A204.1 (cell line): ENCODE measurements around the gene INSYN2A.

ENCODE experiments used
- FAIRE-seq: peaks from 2 replicates; lab custom pipeline; 2012; peaks lifted over from hg19 to GRCh38; lab: Jason Lieb, UNC

The INSYN2A gene, protein sequence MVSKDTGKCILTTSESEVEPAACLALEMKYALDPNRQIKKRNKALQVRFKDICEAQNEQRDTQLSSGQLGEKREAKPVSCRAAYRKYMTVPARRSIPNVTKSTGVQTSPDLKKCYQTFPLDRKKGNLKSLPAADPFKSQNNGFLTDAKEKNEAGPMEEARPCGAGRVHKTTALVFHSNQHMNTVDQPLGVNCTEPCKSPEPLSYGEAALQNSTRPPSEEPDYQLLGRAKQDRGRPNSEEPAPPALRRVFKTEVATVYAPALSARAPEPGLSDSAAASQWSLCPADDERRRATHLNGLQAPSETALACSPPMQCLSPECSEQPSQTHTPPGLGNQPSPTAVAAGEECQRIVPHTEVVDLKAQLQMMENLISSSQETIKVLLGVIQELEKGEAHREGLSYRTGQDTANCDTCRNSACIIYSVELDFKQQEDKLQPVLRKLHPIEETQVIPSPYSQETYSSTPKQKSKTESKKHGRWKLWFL

DNA sequence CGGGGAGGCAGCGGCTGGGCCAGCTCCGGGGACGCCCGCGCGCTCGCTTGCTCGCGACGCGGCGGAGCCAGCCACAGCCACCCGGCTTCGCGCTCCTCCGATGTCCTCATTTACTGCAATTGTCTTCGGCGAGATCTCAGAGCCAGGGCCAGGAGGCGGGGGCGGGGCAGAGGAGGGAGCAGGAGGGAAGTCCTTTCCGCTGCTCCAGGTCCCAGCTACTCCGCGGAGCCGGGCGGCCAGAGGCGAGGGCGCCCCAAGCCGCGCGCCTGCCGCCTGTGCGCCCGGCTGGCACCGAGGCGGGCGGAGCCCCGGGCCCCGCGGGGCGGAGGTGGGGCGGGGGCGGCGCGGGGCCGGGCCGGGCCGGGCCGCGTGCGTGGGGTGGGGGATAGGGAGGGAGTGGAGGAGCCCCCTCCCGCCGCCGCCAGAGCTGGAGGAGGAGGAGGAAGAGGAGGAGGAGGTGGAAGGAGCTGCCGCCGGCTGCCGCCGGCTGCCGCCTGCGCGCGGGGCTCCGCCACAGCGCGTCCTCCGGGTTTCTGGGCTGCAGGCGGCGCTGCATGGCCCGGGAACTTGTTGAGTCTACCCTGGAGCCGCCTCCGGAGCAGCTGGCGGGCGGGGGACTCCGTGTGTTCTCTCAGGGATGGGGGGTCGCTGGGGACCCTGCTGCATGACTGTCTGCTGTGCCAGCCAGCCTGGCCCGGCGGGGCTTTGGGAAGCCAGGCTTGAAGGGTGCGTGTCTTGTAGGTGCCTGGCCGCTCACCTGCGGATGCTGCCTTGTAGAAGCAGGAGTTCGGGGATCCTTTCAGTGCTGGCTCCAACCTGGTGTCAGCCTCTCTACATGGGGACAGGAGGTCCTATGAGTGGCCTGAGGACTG is at the start of gene INSYN2A:
Gene INSYN2A (minus strand): TSS at position 310 of the 872 bp plus-strand sequence. CDS start 20,196 bp downstream, outside the sequence.
- FAIRE-seq = no peak

DNA sequence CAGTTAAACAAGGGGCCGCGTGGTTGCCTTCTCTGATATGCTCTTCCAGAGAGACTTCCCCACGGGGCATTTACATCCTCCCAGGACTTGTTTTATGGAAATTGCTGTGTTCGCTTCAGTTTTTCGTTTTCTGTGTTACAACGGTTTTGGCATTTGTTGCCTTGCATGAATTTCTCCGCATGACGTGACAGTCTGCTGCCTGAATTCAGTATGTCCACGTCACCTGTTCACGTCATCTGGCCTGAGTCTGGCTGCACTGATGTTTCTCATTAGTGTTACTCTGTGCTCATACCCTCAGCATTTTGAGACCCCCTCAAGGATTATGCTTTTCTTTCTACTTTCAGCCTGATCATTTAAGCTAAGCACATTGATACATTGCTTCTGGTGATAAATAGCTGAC is 49.1 kb upstream of the INSYN2A start:
- no peak for FAIRE-seq

DNA sequence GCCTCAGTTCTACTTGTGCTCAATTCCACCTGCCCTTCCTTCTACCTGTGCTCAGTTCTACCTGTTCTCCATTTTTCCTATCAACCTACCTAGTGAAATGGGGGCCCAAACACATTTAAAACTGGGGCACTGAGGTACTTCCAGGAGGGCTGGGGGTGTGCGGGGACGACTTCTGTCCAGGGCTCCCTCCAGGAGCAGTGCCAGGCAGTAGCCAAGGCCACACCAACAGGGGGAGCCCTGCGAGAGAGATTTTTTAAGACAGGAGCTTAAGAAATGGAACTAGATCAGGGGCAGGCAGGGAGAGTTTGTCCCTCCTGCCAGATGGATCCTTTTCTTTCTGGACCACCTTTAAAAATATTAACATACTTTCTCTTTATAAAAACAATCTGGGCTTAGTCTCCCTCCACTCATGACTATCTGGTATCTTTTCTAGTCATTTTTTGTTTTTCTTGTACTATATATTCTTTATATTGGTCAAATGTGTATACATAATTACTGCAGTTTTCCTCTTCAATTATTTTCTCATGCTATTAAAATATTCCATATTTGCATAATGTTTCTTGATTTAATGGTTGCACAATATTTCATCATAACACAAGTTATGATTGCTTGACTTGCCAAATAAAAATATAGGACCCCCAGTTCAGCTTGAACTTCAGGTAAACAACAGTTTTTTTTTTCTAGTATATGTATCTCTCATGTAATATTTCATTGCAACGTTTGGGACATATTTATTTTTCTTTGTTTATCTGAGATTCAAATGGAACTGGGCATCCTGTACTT is 47.3 kb upstream of the INSYN2A start:
- no peak for FAIRE-seq

DNA sequence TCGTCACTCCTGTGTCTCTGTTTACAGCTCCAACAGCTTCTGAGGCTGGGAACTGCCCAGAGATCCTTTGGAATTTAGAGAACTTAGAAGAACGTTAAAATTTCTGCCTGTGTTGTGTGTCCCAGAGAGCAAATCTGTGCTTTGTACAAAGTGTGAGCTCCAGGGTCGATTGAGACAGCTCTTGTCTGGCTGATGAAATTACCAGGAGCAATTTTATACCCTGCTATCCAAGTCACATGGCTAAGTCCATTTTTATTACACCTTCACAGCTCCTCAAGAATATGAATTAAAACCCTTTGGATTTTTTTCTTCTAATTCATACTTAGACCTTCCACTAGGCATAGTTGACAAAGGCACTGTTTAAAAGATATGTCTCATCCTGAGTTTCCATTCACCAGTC is 46.5 kb upstream of the INSYN2A start:
- FAIRE-seq = no peak

DNA sequence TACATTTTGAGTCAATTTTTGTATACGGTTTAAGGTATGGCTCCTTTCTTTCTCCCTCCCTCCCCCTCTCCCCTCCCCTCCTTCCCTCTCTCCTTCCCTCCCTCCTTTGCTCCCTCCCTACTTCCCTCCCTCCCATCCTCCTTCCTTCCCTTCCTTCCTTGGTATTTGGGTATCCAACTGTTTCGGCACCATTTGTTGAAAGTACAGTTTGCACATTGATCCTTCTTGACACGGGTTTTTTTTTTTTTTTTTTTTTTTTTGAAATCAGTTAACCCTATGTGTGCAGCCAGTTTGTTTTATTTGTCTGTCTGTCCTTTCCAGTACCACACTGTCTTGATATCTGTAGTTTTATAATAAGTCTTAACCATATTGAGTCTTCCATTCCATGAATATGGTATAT is 39.9 kb upstream of the INSYN2A start:
- FAIRE-seq = no peak

DNA sequence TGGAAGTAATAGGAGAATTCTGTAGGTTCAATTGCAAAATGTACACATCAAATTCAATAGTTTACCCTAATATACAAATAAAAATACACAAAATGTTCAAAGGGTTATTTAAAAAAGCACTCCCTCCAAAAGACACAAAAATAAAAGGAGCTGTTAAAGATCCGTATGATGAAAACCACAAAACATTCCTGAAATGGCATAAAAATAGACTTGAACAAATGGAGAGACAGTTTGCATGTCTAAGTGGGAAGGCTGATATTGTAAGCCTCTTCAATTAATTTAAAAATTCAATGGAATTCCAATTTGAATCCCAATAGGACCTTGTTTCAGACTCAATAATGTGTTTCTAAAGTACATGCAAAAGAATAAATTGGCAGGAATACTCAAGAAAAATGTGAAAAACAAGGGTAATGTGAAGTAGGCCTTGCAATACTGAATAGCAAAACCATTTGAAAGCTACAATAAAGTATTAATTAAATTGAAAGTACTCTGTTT is 38.0 kb upstream of the INSYN2A start:
- FAIRE-seq = no peak

DNA sequence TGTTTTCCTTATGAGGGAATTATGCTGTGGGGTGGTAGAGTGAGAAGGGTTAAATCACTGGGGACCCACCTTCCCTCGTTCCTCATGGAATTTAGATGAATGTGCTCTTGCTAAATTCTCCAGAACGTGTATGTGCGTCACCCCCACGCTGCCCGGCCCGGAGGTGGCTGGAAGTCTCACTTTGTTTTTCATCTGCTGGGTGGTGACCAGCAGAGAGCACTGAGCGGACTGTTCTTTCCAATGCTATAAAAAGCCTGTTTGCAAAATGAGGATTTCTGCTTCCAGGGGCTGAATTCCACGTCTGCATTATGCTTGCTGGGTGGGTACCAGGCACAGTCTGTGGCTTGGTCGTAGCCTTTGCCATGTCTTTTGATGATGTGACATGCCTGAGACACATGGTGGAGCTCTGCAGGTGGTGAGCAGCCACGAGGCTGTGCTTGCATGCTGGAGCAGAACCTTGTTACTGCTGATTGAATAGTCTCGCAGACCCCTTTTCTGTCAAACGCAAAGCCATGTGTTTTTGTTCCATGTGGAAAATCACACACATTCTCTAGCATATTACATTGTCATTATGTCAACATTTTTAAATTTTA is 31.9 kb upstream of the INSYN2A start:
- FAIRE-seq = no peak

DNA sequence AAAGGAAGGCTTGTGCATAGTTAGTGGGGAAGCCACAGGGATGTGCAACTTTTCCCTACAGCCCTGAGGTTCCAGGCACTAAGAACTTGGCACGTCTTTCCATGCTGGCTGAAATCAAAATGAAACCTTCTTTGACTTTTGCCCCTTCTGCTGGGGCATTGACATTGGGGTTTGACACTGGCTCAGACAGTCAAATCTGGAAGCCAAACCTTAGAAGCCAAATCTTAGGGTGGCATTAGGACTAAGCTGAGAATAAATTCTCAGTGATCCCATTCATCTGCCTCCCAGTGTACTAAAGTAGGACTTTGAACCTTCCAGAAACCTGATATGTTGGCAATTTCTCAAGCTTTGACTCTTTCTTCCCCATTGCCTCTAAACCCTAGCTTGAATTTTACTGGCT is 31.3 kb upstream of the INSYN2A start:
- no peak for FAIRE-seq

DNA sequence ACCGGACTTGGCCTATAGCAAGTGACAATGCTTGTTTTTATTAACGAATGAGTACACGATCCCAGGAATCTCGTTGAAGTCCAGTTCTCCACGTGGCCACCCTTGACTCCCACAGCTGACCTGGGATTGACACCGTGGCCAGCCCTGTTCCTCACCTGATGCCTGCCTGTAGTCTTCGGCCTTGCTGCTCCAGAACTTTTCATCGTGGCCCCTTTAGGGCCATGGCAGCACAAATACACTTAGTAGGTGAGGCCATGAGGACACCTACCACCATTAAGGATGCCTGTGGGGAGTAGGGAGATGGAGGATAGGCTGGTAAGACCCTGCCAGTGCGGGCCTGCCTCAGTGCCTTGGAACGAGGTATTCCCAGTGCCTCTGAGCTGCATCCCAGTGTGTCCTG is 30.6 kb upstream of the INSYN2A start:
- FAIRE-seq = no peak

DNA sequence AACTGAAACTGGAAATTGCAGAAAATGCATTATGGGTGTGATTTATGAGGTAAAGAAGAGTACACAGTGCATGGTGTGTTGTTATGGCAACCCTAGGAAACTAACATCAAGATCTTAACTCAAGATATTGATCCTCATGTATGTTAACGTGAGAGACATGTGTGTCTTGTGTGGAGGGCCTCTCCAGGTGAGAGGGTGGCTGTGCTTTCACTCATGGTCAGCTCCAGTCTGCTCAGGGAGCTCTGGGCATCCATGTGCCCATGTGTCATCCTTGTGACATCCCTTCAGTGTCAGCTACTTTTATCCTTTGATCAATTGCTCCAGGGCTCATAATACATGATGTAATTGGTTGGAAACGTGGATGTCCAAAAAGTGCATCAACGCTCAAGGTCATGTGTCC is 24.9 kb upstream of the INSYN2A start:
- FAIRE-seq = no peak

DNA sequence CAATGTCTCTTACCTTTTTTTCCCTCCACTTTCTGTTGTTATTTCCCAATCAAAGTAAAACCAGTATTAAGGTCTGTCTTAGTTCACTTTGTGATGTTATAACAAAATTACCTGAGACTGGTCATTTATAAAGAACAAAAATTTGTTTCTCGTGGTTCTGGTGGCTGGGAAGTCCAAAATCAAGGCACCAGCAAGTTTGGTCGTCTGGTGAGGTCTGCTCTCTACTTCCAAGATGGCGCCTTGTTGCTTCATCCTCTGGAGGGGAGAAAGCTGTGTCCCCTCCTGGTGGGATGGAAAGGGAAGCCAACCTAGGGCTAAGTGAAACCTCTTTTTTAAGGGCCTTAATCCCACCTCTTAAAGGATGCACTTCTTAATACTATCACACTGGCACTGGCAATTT is 22.3 kb upstream of the INSYN2A start:
- no peak for FAIRE-seq

DNA sequence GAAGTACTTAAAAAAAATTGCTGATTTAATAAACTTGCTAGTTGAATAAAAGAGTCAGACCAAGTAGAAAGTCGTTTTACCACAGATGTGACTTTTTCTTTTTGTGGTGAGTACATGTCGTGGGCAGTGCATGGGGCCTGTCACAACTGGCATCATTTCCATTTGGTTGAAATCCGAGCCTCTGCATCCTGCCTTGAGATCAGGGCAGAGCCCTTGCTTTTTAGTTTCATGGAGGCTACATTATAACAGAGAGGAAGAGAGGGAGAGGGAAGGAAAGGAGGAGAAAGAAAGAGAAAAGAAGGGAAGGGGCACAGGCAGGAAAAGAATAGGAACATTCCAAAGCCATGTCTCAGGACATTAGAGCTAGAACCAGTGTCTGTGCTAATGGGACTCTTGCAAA is 20.4 kb upstream of the INSYN2A start:
- FAIRE-seq = no peak

DNA sequence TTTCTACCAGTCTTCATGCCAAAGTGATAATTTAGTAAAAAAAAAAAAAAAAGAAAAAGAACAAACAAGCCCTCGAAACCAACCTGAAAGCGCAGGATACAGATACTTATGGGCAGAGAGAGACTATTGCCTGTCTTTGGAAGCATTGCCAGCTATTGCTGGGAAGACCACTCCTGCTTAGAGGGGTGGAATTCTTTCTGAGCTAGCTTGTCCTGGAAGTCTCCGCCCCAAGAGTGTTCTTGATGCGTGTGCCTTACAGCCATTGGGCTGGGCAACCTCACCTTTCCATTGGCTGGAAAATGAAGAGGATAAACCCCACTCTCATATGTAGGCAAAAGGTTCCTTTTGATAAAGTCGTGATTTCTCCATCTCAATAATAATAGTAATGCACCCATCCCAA is 19.9 kb upstream of the INSYN2A start:
- no peak for FAIRE-seq

DNA sequence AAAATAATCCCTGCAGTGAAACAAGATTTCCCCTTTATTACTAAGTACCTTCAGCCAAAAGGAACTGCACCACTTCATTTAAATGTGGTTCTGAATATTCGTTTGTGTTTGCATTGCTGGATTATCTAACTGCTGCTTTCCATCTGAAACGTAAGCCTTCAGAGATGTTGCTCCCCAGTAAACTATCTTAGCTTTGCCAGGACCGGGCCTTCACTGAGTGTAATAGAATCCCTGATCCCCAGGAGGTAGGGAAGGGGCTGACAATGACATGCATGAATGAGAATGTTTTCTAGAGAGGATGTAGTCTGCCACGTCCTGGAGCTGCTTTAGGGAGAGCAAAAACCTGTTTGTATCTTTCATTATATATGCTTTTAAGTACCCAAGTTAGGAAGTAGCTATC is 19.5 kb upstream of the INSYN2A start:
- FAIRE-seq = no peak

DNA sequence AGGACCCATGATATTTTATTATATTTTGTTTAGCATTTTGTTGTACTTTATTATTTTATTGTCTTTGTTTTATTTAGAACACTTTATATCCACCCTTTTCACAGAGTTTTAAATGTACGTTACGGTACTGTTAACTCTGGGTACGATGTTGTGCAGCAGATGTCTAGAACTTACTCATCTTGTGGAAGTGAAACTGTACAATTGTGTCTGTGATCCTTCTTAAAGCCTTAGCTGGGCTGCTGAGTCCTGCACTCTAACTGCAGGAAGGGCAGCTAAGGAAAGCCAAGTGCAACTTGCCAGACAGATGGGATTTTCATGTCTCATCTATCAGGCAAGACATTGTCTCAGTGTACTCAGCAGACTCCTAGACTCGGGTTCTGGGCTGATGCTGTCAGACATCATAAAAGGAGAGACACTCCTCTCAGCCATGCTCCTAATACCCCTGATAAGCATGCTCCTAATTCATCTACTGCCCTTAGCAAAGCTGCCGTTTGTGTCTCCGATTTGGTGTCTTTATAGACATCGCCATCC is 14.6 kb upstream of the INSYN2A start:
- FAIRE-seq = no peak

DNA sequence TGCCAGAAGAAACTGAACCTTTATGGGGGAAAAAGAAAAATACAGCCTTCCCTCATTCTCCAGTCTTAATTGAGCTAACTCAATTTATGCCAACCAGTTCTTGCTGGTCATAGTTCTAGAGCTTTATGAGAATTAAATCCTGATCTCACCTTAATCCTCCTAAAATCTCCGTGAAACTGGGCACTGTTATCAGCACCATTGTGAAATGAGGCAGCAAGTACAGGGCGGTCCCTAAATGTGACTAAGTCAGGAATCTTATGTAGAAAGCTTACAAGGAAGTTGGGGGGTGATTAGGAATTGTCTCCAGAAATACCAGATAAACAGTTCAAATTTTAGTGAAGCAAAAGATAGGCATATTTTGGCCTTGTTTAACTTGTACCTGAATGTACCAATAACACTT is 10.7 kb upstream of the INSYN2A start:
- no peak for FAIRE-seq

DNA sequence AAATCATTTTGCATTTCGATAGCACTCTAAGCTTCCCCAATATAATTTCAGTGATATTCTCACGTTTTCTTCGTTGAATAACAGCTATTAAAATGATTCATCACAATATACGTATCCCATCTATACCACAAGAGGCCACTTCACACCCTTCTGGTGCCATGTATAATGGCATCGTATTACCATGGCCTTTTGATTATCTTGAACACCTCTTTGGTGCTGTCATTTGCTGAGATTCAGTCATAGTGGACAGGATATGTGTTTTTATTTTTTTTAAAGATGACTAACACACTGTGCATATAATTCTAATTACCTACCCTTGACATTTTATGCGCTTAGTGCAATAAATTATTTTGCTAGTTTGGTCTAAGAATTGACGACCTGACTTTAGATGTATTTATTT is 6.7 kb upstream of the INSYN2A start:
- FAIRE-seq = no peak

DNA sequence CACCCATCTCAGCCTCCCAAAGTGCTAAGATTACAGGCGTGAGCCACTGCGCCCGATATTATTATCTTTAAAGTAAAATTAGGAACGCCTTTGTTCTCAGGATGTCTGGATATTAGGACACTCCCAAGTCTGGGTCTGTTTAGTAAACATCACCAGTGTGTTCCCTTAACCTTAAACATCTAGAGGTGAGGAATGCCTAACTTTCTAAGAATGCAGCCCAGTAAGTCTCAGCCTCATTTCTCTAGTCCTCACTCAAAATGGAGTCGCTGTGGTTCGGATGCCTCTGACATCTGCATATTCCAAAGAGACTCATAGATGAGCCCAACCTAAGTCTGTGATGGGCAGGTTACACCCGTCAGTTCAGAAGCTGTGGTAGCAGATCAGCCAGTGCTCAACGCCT is 4.3 kb upstream of the INSYN2A start:
- FAIRE-seq = no peak

DNA sequence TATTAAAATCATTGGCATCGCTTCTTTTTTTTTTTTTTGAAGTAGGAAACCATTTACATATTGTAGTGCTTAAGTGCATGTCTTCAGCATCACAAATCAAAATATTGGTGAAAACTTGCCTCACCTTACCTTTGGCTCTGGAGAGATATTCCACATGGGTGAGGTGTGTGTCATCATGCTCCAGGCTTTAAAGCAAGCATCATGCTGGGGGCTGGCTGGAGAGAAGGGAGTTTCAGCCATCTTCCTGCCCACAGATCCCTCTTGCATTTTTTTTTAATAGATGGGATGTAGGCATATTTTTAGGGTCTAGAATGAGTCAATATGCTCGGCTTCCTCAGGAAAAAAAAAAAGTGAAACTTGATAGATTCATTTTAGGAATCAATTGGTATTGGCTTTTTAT is 2.3 kb upstream of the INSYN2A start:
- no peak for FAIRE-seq

DNA sequence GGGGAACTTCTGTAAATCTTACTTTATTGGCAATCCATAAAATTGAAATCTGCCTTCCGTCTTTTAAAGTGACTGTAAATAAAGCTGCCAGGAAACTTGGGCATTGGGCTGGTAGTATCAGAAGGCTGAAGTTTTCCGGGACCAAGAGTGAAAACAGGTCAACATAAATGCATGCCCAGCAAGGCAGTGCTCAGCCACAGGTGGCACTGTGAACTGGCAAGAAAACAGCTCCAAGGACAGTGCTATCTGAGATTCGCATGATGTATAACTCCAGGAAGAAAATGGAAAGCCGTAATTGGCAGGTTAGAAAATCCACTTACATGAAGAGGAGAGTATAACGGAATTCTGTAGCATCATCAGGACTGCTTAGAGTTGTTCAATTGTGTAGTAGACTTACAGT is 1.9 kb upstream of the INSYN2A start:
- FAIRE-seq = no peak

DNA sequence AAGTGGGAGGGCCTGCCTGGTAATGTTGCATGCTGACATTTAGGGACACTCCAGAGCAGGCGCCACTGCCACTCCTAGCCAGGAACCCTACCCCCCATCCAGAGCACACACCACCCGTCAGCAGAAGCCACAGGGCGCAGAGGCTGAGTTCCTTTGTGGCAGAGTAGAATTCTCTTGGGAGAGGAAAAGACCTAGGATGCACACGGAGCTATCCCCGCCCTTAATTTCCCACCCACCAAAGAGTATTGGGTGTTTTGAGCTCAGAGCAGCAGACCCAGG is 702 bp upstream of the INSYN2A start:
- FAIRE-seq = no peak
